HG02885 (cell line): ENCODE measurements around the gene KNG1.
"Not testable (repeated sequence)": the region's sequence is repeated elsewhere in the genome, so short reads cannot be mapped to it uniquely, and the experiment has no call there.

Experiments used
- ATAC-seq: cut with Tn5 transposase; IDR thresholded peaks from one replicate; pipeline ENCODE4 v1.9.1; 2021; ENCODE audit warnings: mild to moderate bottlenecking; ENCODE audit not compliant: unreplicated experiment, poor library complexity

The KNG1 gene

DNA sequence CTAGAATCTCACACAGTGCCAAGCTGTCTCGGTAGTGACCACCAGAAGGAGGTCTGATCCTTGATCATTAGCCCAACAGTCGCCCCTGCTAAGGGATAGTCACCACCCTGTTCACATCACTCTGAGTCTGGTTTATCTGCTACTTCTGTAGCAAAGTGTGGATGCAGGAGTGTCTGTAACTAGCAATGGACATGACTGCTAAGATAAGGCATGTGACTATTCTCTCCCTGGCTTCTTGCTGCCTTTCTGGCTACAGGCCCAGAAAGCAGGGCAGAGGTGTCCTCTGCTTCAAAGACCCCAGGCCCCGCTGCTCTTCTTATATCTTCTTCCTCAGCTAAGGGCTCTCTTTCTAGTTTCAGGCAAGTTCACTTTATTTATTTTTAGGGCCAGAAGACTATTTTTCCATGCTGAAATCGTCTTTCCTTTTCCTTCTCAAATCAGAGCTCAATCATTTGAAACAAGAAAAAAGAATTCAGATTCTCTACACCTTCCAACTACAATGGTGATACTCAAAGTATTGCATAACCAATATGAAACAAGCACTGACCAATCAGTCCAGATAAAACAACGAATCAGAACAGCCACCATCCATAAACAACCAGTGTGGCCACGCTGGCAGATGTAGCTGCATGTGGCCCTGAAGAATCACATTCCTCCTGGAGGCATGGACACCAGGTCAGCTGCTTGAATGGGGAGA, 8.0 kb upstream of the KNG1 start:
- no peak for ATAC-seq

DNA sequence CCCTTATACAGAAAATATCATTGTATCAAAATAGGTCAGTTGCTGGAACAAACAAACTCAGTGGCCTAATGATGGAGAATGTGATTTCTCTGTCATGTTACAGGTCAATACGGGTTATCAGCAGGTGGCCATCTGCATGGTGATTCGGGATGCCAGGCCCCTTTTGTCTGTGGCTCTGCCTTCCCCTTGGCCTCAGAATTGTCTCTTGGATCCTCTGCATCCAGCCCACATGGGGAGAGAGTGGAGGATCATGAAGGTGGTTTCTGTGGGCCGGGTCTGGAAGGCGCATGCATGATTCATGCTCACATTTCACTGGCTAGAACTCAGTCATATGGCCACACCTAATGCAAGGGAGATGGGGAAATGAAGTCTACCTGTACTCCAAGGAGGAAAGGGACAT, 6.5 kb upstream of the KNG1 start:
- ATAC-seq, result not testable (repeated sequence)

DNA sequence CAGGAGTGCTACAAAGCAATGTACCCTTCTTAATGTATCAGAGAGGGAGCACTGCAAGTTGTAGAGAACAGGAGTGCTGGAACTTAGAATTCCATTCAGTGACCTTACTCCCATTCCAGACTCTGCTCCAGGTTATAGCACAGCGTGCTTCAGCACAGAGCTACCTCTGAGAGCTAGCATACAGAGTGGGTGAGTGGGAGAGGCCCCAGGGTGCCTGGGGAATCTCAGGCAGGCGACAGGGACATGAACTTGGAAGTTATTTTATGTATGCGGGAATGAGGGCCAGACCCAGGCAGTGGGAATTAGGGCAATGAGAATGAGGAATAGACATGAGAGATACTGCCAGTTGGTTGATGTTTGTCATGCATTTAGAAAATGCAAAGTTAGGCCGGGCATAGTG, 3.7 kb upstream of the KNG1 start:
- no peak for ATAC-seq

DNA sequence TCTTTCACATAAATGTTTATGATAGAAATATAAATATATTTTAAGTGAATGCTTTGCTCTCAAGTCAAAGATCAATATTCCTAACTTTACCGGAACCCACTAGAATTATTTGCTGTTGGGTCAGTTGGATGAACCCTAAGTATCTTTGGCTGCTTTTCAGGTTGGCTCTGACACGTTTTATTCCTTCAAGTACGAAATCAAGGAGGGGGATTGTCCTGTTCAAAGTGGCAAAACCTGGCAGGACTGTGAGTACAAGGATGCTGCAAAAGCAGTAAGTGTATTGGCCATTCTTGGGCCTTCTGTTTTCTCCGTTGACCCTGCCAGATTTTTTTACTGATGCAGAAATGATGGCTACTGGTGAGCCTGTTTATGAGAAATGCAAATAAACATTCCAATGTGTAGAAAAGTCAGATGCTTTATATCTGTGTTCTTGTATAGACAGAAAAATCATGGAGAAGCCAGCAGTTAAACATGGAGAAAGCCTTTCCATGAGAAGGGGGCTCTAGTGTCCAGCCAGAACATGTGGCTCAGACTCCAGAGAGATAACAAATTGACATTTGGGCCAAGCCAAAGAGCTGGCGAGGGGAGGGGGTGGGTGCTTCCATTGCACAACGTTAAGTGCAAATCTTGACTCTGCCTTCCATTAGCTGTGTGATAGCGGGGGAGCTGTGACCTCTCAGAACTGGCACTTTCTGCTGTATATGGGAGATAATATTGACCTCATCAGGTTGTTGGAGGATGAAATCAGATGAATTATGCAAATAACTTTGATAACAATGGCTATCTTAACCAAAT, 3.0 kb downstream of the KNG1 start:
- ATAC-seq, result no peak

DNA sequence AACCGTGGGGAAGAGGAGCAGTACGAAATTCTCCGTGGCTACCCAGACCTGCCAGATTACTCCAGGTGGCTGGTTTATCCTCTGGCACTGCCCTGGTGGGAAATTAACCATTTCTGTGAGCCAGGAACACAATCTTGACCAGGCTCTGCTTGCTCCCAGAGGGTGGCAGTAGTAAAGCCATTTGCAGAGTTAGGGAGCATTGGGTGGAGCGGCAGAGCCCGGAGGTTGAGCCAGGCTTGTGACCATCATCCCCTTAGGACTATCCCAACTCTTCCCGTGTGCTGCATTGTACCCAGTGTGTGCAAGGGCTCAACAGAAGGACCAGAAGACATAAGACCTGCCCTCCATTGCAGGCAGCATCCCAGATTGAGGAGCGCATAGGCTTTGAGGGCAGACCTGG, 5.3 kb downstream of the KNG1 start:
- ATAC-seq, result no peak

DNA sequence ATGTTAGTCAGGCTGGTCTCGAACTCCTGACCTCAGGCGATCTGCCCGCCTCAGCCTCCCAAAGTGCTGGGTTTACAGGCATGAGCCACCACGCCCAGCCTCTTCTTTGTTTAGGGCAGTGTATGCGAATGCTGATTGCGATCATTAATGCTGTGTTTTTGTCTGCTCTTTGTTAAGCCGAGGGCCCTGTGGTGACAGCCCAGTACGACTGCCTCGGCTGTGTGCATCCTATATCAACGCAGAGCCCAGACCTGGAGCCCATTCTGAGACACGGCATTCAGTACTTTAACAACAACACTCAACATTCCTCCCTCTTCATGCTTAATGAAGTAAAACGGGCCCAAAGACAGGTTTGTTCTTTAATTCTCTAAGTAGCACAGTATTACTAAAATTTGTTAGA, 7.8 kb downstream of the KNG1 start:
- ATAC-seq, result no peak

DNA sequence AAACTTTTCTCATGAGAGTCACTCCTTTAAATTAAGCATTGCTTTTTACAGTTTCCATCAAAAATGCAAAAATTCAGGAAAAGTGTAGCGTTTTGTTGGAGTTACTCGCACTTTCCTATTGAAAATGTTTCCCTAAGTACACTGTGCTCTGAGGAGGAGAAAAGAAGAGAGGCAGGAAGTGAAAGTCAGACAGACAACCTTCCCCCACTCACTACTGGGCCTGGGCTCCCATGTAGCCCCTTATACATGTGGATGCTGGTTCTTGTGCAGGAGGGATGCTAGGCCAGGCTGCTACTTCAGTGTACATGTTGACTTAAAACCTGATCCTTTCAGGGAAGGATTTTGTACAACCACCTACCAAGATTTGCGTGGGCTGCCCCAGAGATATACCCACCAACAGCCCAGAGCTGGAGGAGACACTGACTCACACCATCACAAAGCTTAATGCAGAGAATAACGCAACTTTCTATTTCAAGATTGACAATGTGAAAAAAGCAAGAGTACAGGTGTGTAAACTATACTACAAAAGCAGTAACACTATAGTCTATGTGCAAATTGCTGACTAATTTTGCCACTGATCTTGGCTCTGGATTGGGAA, 15.1 kb downstream of the KNG1 start:
- no peak for ATAC-seq

DNA sequence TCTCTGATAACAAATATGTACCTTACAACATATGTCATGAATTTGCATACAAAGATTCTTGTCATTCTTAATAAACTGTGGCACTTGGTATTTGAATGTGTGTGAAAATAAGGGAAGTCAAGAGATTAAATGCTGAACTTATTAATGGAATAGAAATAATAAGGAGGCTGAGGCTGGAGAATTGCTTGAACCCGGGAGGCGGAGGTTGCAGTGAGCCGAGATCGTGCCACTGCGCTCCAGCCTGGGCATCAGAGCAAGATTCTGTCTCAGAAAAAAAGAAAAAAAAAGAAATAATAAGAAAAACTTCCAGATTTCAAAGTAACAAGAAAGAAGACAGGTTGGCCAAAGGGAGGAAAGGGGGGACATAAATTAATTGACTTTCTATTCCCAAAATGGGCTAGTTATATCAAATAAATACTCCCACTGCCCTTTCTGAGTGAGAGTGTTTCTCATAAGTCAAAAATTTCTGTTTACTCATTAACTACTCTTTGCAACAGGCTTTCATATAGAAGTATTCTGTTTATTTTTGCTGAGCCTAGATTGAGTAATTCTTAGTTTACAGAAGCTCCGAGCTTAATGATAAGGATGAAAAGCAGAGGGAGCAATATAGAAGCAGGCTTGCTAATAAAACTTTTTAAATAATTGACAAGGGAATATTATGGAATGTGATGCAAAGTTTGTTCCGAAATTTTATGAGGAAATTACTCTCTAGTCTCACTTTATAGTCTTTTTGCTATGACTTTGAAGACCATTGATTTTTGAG, 25.6 kb downstream of the KNG1 start:
- ATAC-seq, result no peak

DNA sequence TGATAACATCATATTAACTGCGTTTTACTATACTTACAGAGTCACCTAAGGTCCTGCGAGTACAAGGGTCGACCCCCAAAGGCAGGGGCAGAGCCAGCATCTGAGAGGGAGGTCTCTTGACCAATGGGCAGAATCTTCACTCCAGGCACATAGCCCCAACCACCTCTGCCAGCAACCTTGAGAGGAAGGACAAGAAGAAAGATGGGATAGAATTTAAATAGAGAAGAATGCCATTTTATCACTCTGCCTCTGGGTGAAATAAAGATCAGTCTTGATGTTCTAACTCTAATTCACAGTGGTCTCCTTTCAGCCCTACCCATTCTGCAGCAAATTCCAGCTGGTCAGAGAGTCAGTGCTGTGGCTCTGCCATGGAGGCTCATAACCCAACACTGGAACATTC, 26.5 kb downstream of the KNG1 start:
- ATAC-seq, result no peak

DNA sequence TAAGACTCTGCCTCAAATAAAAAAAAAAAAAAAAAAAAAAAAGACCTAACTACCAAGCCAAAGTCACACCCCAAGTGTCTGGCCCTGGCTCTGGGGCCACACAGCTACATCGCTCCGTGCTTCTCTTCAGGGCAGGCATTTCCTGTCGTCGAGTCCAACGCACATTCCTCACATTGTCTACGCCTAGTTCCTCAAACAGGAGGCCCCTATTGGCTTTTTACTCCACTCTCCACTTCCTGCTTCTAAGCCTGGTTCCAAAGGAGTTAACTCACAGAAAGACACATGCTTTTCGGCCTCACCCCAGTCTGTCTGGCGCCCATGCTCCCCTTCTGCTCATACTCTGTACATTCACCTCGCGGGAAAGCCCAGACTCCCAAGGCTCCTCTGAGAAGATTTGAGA, 28.8 kb downstream of the KNG1 start:
- no peak for ATAC-seq

DNA sequence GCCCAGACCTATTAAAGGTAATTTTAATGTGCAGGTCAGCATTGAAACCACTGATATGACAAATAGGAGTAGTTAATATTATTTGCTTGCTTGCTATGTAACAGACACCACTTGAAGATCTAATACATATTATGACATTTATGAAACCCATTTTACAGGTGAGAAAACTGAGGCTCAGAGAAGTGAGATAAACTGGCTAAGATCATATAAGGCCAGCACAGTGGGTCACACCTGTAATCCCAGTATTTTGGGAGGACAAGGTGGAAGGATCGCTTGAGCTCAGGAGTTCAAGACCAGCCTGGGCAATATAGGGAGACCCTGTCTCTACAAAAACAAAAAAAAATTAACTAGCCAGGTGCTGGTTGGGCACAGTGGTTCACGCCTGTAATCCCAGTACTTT, 33.2 kb downstream of the KNG1 start:
- ATAC-seq, result no peak

DNA sequence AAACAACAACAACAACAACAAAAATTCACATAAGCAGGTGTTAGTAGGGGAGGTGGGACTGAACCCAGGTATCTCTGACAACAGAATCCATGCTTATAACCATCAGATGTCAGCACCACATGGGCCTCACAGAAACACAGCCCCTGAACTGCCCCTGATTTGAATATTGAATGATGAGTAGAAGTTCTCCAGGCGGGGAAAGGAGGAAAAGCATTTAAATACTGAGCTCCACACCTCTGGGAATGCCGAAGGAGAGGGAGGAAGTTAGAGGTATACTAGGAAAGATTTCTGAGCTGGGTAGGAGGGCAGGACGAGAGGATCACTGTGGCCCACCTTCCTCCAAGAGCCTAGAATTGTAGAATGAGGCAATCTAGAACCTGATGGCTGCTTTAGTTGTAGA, 34.3 kb downstream of the KNG1 start:
- ATAC-seq, result no peak

DNA sequence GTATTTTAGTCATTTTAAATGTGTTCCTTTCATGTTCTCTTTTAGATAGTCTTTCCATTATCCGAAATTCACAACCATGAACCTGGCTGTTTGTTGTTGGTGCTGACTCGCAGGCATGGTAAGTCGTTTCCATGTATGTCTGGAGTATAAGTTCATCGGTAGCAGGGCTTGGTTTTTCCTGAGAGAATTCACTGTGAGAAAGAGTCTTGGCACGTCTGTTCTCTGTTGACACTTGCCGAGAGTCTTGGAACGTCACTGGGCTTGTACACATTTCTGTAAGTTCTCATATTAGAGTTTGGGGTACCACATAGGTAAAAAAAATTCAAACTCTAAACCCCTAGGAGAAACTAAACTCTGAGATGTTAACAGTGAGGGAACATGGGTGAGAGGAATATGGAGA, 36.8 kb downstream of the KNG1 start:
- ATAC-seq, result no peak

DNA sequence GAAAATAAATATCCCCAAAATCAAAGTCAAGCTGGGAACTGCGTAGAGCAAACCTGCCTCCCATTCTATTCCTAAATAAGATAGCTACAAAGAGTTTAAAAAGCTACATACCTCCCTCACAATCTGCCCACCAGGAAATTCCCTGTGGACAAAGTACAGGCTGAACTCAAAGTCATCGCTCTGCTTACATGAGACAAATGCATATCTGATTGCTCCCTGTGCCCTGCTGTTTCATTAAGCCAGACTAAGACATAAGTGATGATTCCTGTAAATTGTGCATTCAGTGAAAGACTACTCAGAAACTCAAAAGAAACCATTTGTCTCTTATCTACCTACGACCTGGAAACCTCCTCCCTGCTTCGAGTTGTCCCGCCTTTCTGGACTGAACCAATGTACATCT, 37.7 kb downstream of the KNG1 start:
- no peak for ATAC-seq

DNA sequence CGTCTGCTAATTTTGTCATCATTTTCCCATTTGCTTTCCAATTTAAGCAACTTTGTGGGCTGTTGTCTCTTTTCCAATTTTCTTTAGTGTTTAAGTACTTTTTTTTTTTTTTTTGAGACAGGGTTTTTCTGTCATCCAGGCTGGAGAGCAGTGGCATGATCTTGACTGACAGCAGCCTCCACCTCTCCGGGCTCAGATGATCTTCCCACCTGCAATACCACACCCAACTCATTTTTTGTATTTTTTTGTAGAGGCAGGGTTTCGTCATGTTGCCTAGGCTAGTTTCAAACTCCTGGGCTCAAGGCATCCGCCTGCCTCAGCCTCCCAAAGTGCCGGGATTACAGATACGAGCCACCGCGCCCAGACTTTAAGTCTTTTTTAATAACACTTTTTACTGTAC, 40.1 kb downstream of the KNG1 start:
- ATAC-seq, result no peak

DNA sequence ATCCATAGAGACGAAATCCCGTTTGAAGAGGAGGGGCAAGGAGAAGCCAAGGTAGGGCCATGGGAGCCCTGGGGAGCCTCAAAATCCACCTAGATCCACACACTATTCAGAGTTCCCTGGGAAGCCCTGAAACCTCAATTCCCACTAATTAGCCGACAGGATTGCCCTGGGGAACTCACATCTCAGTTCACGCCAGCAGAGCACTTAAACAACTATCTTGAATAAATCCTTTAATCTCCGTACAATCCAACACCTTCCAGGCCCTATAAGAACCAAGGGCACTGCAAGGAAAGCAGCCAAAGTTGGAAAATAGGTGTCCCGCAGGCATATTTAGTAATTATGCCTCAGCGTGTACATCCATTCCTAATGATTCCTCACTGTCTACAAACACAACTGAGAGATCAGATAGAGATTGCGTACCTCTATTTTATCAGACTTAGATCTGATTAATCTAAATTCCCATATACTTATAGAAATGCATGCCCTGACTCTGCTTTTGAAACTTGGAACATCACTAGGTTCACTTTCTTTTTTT, 40.6 kb downstream of the KNG1 start:
- no peak for ATAC-seq

DNA sequence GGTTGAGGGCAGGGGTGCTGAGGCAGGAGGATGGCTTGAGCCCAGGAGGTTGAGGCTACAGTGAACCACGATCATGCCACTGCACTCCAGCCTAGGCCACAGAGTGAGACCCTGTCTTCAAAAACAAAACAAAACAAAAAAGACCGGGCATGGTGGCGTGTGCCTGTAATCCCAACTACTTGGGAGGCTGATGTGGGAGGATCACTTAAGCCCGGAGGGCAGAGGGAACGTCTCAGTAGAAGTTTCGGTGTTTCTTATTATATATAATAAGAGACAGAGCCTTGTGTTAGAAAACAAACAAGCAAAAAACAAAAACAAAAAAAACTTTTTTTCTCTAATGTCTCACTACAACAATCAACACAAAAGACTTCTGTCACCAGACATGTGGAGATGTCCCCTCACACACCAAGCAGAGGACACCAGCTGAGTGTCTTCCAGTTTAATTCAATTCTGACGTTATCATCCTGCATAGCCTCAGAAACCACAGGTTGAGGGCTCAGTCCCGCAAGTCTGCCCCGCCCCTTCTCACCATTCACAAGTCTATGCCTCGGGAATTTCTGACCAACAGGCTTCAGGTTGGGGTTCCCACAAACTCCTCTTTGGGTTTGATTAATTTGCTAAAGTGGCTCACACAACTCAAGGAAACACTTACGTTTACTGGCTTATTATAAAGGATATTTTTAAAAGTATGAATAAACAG, 42.2 kb downstream of the KNG1 start:
- ATAC-seq, result no peak

DNA sequence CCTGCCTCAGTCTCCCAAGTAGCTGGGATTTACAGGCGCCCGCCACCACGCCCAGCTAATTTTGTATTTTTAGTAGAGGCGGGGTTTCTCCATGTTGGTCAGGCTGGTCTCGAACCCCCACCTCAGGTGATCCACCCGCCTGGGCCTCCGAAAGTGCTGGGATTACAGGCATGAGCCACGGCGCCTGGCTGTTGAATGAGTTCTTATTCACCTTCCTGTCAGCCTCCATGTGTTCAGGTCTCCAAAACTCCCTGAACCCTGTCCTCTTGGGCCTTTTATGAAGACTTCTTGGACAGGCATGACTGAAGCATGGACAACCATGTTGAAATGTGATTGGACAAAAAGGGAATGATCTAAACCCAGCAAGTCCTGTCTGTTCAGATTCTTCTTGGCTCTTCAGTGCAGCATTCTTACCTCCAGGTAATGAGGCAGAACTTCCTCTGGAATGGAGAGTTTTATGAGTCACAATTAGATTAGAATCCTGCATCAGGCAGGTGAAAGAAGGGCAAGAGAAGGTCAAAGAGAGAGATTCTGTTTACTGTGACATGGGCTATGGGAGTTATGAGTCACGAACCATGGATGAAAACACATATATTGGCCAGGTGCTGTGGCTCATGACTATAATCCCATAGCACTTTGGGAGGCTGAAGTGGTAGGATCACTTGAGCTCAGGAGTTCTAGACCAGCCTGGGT, 43.1 kb downstream of the KNG1 start:
- no peak for ATAC-seq

DNA sequence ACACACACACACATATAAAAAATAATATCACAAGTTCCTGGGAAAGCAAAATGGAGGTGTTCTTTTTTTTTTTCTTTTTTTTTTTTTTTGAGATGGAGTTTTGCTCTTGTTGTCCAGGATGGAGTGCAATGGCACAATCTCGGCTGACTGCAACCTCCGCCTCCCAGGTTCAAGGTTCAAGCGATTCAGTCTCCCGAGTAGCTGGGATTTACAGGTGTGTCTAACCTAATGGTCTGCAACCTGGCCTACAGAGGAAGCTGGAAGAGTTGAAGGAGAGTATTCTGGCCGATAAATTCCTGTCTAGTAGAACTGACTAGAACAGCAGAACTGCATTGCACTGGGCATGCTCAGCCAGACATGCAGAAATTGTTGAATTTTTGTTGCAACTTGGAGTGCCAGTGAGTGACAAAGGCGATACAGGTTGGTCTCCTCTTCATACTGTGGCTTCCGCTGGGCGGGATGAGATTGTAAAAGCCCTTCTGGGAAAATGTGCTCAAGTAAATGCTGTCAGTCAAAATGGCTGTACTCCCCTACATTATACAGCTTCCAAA, 43.8 kb downstream of the KNG1 start:
- no peak for ATAC-seq
